NCI-H1417 treated with DMSO at 0.1 percent for 48 hours (cell line): ENCODE measurements around the gene LZTS2.

ENCODE experiments used
- DNase-seq: peaks from one replicate; lab custom pipeline; 2025; lab: John Stamatoyannopoulos, UW

LZTS2 gene

GRCh38 chr10:101014966-101015581 is 15.5 kb downstream of the LZTS2 start:
- DNase-seq, result no peak

GRCh38 chr10:101015582-101015973 is 16.0 kb downstream of the LZTS2 start:
- no peak for DNase-seq

- no peak for DNase-seq
Measured at GRCh38 chr10:101016814-101017213, 17.2 kb downstream of the LZTS2 start.

GRCh38 chr10:101018118-101018599 is 18.6 kb downstream of the LZTS2 start:
- no peak for DNase-seq

GRCh38 chr10:101018600-101019439 is 19.2 kb downstream of the LZTS2 start:
- DNase-seq, result no peak

GRCh38 chr10:101019440-101019703 is 19.8 kb downstream of the LZTS2 start:
- DNase-seq, result no peak

GRCh38 chr10:101020427-101021075 is 20.9 kb downstream of the LZTS2 start:
- no peak for DNase-seq

GRCh38 chr10:101021239-101021638 is 21.6 kb downstream of the LZTS2 start:
- DNase-seq, result no peak

GRCh38 chr10:101021692-101022251 is 22.2 kb downstream of the LZTS2 start:
- DNase-seq, result no peak

- DNase-seq, result no peak
Measured at GRCh38 chr10:101022967-101023705, 23.5 kb downstream of the LZTS2 start.

GRCh38 chr10:101027106-101027720 is 27.6 kb downstream of the LZTS2 start:
- no peak for DNase-seq

- DNase-seq, result no peak
Measured at GRCh38 chr10:101028446-101029337, 29.1 kb downstream of the LZTS2 start.

- DNase-seq, result no peak
Measured at GRCh38 chr10:101029520-101030295, 30.1 kb downstream of the LZTS2 start.

GRCh38 chr10:101030496-101031127 is 31.0 kb downstream of the LZTS2 start:
- no peak for DNase-seq

GRCh38 chr10:101031128-101031795 is 31.7 kb downstream of the LZTS2 start, which contains the start of the genes PDZD7 and SFXN3:
Gene PDZD7 (minus strand): TSS chr10:101031129. CDS start chr10:101030219, 910 bp downstream.
Gene SFXN3 (plus strand): TSS chr10:101031234. CDS start chr10:101034695, 3,461 bp downstream.
- no peak for DNase-seq

GRCh38 chr10:101031796-101032636 is 32.4 kb downstream of the LZTS2 start:
- no peak for DNase-seq

GRCh38 chr10:101032637-101033224 is 33.1 kb downstream of the LZTS2 start:
- DNase-seq, result no peak
